Measurements from ENCODE around the gene SLC9A8.
"Not testable (repeated sequence)": the region's sequence is repeated elsewhere in the genome, so short reads cannot be mapped to it uniquely, and the experiment has no call there.

SLC9A8 gene

GRCh38 chr20:49880724-49881445 is 68.3 kb downstream of the SLC9A8 start:
- no peak for DNase-seq

GRCh38 chr20:49882171-49882970 is 69.7 kb downstream of the SLC9A8 start:
- no peak for DNase-seq

- DNase-seq = no peak
These were observed 70.7 kb downstream of the SLC9A8 start for GRCh38 chr20:49883246-49883802.

GRCh38 chr20:49885558-49886332 is 73.1 kb downstream of the SLC9A8 start:
- no peak for DNase-seq

GRCh38 chr20:49886571-49887213 is 74.1 kb downstream of the SLC9A8 start:
- DNase-seq = no peak

- no peak for DNase-seq
These were observed 74.9 kb downstream of the SLC9A8 start for GRCh38 chr20:49887251-49888211.

- DNase-seq = peak; percentile 55 to 56
These were observed 75.8 kb downstream of the SLC9A8 start for GRCh38 chr20:49888212-49889000.

- DNase-seq = no peak
These were observed 76.6 kb downstream of the SLC9A8 start for GRCh38 chr20:49889001-49889934.

GRCh38 chr20:49889935-49890333 is 77.3 kb downstream of the SLC9A8 start:
- no peak for DNase-seq

GRCh38 chr20:49890471-49891361 is 78.1 kb downstream of the SLC9A8 start:
- DNase-seq = peak in 1 of 2 donors; percentile 25

GRCh38 chr20:49891476-49892110 is 79.0 kb downstream of the SLC9A8 start:
- no peak for DNase-seq

- no peak for DNase-seq
These were observed 79.6 kb downstream of the SLC9A8 start for GRCh38 chr20:49892260-49892659.

- no peak for DNase-seq
These were observed 80.2 kb downstream of the SLC9A8 start for GRCh38 chr20:49892817-49893216.

GRCh38 chr20:49893242-49894072 is 80.8 kb downstream of the SLC9A8 start:
- no peak for DNase-seq

GRCh38 chr20:49894073-49894470 is 81.4 kb downstream of the SLC9A8 start:
- no peak for DNase-seq

GRCh38 chr20:49895474-49896093 is 83.0 kb downstream of the SLC9A8 start:
- DNase-seq = not testable (repeated sequence)

All from CD4-positive, alpha-beta T cell treated with Interleukin-1 beta for 1 hour (primary cell).